OCI-LY1 (cell line): ENCODE results near the gene GBP6.

Experiments
- EZH2 ChIP-seq: fragments of 200-600 bp; sonication (generic), shearing (Covaris generic); IDR thresholded peaks from 2 replicates; pipeline ENCODE4 v1.8.0; 2017; ENCODE audit warnings: borderline replicate concordance, mixed run types, mild to moderate bottlenecking, antibody characterized with exemption, low read length, moderate library complexity, mixed read lengths
- TF ChIP-seq, protein P1 (sequence below): fragments of 200-600 bp; sonication (generic), shearing (Covaris generic); IDR thresholded peaks from 2 replicates; pipeline ENCODE4 v1.5.1; 2017; ENCODE audit warnings: mild to moderate bottlenecking, antibody characterized with exemption, low read length, moderate library complexity, mixed read lengths

DNA sequence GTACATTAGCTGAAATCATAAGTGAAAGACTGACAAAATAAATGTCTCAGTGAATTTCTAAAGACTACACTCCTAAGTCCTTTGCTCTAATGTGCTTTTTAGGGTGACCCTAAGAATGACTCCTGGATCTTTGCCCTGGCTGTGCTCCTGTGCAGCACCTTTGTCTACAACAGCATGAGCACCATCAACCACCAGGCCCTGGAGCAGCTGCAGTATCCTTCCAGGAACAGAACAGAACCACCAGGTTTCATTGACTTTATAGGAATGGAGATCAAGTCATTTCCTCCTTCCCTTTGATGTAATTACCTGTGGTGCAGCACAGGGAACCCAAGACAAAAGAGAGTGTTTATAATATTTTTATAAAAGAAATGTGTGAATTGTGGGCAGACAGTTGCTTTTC, 14.1 kb downstream of the GBP6 start:
- TF ChIP-seq, protein P1, sequence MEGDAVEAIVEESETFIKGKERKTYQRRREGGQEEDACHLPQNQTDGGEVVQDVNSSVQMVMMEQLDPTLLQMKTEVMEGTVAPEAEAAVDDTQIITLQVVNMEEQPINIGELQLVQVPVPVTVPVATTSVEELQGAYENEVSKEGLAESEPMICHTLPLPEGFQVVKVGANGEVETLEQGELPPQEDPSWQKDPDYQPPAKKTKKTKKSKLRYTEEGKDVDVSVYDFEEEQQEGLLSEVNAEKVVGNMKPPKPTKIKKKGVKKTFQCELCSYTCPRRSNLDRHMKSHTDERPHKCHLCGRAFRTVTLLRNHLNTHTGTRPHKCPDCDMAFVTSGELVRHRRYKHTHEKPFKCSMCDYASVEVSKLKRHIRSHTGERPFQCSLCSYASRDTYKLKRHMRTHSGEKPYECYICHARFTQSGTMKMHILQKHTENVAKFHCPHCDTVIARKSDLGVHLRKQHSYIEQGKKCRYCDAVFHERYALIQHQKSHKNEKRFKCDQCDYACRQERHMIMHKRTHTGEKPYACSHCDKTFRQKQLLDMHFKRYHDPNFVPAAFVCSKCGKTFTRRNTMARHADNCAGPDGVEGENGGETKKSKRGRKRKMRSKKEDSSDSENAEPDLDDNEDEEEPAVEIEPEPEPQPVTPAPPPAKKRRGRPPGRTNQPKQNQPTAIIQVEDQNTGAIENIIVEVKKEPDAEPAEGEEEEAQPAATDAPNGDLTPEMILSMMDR: no peak
- no peak for TF ChIP-seq EZH2
